ENCODE measurements around the gene SYT12.
"Not testable (repeated sequence)": the region's sequence is repeated elsewhere in the genome, so short reads cannot be mapped to it uniquely, and the experiment has no call there.

Gene SYT12

DNA sequence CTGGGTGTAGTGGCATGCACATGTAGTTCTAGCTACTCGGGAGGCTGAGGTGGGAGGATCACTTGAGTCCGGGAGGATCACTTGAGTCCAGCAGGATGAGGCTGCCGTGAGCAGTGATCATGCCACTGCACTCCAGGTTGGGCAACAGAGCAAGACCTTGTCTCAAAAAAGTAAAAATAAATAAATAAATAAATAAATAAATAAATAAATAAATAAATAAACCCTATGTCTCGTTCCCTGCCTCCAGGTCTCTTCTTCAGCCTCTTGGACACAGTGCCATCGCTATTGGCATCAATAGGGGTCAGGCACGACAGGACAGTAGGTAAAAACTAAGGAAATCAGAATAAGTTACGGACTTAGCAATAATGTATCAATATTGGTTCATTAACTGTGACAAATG is 23.4 kb upstream of the SYT12 start:
- DNase-seq (ENCODE audit: low spot score) = no peak

DNA sequence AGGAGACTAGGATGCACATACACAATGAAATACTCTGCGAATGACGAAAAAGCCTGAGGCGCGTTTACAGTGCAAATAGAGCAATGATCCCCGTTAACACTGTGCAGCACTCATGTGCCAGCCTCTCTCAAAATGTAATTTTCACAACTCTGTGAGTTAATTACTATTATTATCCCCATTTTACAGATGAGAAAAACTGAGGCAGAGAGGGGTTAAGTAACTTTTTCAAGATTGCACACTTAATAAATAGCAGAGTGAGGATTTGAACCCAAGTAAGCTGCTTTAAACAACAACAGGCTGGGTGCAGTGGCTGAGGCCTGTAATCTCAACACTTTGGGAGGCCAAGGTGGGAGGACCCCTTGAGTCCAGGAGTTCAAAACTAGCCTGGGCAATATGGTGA is 21.6 kb upstream of the SYT12 start:
- DNase-seq (ENCODE audit: low spot score) = no peak

DNA sequence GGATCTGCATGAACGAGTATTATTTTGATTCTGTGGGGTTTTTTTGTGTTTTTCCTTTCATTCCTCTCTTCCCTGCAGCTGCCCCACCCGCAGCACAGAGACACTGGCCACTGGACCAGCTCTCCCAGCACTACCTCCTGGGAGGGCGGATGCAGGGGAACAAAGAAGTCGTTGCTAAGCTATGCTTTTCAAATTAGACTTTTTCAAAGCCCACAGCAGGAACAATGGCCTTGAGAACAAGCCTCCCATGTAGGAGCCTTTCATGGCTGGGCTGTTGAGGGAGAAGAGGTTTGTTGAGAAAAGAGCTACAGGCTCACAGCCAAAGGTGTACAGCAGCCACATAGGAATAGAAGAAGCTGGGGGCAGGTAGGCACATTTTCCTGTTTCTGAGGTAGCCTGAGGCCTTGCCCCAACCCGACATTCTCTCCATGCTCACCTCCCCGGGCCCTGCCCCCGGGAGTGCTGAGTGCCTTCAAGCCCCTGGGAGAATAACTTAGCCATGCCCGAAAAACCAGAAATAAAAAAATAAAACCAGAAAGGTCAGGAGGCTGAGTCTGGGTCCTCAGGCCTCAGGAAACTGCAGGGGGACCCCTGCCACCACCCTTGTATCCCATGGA is 20.5 kb upstream of the SYT12 start:
- no peak for DNase-seq (ENCODE audit: low spot score)

DNA sequence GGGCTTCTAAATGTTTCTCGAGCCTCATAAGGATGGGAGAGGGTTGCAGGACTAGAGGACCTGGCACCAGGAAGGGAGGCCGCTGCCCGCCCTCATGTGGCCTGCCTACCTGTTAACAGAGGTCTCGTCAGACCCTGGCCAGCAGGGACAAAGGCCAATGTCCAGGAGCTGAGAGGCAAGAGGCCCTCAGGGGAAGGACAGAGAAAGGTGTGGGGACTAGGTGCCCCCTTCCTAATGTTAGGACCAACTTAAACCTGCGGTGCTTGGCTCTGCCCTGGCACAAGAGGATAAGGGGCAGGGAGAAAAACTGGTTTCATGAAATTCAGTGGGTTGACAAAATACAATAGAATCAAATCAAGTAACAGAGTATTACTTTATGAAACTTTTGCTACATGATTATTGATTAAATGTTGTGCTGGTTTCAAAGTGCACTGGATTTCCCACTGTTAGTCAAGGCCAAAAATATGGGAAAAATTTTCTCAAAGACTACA is 20.0 kb upstream of the SYT12 start:
- DNase-seq (ENCODE audit: low spot score) = no peak

DNA sequence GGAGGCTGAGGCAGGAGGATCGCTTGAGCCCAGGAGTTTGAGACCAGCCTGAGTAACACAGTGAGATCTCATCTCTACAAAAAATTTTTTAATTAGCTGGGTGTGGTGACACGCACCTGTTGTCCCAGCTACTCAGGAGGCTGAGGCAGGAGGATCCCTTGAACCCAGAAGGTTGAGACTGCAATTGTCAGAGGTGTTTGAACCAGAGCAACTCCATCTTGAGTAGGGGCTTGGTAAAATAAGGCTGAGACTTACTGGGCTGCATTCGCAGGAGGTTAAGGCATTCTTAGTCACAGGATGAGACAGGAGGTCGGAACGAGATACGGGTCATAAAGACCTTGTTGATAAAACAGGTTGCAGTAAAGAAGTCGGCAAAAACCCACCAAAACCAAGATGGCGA is 17.7 kb upstream of the SYT12 start:
- DNase-seq (ENCODE audit: low spot score) = not testable (repeated sequence)

DNA sequence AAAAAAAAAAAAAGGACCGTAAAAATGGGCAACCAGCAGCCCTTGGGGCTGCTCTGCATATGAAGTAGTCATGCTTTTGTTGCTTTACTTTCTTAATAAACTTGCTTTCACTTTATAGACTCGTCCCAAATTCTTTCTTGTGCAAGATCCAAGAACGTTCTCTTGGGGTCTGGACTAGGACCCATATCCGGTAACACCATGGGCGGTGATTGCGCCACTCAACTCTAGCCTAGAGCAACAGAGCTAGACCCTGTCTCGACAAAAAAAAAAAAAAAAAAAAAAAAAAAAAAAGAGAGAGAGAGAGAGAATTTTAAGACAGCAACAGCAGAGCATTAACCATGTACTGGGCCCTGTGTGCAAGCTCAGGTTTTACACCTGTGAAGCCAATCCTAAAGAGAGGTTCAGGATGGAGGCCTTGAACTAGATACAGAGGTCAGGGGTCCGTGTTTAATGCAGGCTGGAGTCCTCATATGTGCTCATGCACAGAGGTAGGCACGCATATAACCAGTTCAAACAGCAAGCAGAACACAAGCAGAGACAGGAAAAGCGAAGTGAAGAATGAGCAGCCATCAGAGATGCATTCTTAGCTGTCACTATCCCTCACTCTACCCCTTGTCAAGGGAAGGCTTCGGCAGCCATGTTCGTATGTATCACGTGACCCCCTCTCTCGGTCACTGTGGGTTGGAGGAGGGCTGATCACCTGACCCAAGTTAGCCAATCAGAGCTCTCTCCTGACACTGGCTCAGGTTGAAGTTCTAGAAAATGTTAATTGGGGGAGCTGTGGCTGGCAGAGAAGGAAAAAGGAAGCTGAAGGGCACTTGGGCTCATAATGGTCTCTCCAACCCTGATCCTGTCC is 16.7 kb upstream of the SYT12 start:
- peak; percentile 21 for DNase-seq (ENCODE audit: low spot score)

DNA sequence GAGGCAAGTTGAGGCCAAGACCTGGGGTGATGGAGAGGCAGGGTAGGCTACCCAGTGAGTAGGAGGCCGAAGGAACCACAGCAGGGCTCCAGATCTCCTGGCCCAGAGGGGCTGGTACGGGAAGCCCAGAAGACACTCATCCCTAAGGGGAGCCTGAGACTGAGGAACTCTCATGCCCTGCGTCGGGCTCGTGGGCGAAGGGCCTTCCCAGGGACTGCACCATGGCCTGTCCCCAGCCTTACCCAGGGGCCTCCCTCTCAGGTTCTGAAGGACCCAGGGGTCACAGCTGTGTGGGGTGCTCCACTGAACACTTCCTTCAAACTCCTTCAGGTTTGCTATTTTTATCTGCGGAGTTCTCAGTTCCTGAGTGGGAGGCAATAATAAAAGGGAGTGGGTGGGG is 15.8 kb upstream of the SYT12 start:
- no peak for DNase-seq (ENCODE audit: low spot score)

DNA sequence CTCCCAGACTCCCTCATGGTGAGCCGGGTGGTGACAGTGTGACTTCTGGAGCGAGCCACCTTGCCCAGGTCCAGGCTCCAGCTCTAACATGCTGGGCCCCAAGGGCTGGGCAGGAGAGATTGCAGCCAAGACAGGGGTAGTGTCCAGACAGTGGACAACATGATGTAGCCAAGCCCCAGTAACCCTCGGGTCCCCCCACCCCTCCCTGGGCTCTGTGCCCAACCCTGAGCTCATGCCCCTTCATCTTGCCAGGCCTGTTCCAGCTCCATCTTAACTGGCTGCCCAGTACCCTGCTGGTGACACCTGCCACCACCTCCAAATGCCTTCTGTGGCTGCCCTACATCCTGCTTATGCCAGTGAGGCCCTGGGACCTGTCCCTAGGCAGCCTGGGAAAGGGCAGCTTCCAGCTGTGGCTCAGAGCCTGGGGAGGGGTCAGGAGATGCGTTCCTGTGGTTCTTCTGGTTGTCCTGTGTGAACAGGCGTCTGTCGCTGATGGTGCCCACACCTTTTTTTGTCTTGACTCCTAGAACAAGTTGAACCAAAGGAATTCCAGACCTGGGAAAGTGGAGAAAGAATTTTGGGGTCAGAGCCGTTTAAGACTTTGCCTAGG is 12.5 kb upstream of the SYT12 start:
- DNase-seq (ENCODE audit: low spot score) = no peak

DNA sequence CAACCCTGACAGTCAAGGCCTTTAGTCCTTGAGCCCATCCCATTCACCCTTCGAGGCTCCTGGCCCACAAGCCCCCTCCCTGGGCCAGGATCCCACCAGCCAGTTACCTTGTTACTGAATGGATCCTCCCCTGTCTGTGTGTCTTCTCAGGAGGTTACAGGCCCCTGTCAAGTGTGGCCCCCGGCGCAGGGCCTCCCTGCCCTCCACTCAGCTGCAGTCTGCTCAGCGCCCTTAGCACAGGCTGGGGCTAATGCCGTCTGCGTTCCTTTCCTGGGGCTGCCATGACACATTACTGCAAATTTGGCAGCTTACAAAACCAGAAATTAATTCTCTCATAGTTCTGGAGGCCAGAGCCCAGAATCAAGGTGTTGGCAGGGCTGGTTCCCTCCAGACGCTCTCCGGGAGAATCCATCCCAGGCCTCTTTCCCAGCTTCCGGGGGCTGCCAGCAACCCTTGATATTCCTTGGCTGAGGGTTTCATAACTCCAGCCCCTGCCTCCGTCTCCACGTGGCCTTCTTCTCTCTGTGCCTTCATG is 9.4 kb upstream of the SYT12 start:
- no peak for DNase-seq (ENCODE audit: low spot score)

DNA sequence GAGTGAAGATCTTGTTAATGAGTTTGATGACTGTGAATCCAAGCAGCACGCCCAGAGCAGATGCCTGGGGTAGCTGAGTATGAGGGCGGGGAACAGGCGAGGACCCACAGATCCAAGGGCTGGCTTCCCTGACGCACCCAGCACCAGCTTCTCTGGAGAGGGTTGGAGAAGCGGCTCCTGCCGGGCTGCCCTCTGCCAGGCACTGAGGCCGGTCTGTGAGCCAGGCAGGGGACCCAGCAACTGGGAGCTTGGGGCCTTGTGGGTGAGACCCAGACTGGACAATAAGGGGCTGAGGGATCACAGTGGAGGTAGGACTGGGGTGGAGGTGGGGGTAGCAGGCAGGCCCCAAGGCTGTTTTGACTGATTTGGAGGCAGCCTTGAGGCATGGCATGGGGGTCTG is 8.6 kb upstream of the SYT12 start:
- no peak for DNase-seq (ENCODE audit: low spot score)

DNA sequence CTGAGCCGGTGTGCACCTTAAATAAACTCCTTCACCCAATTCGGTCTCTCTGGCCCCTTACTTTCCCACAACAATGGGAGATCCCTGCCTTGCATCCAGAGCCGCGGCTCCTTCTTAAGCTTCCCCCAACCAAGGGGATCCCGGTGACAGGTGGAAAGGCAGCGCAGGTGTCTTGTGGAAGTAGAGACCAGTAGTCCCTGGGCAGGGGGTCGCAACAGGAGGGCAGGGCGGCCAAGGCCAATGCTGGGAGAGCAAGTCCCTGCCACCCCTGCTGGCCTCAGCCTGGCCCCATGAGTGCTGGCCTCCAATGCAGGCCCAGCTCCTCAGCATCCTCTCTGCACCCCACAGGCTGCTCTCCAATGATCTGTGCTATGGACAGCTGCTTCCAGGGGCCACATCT is 7.9 kb upstream of the SYT12 start:
- no peak for DNase-seq (ENCODE audit: low spot score)

DNA sequence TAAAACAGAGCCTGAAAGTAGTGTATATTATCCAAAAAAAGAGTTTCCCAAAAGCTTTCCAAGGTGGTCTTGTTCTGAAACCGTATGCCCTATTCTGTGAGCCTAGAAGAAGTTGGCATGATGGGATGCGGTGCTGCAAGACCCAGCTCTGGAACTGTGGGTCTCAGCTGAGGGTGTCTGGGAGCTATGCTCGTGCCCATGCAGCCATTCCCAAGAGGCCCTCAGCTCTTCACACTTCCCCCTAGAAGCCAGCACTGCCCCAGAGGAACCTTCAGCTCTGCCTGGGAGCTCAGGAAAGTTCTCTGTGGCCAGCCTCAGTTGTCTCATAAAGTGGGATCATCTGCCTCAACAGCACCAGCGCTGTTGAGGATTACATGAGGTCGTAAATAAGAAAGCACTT is 6.4 kb upstream of the SYT12 start:
- DNase-seq (ENCODE audit: low spot score) = no peak

DNA sequence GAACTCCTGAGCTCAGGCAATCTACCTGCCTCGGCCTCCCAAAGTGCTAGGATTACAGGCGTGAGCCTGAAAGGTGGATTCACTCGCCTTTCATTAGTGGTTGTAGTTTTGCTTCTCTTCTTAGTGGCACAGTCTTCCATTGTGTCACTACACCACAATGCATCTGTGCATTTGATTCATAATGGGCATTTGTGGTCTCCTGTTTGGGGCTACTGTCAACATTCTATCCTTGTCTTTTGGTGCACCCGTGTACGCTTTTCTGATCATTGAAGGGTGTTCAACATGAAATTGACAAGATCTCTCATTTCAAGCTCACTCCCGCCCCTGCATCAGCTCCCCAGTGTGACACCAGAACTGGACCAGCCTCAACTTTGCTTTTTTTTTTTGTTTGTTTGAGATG is 2.0 kb upstream of the SYT12 start:
- DNase-seq (ENCODE audit: low spot score) = peak; percentile 43

DNA sequence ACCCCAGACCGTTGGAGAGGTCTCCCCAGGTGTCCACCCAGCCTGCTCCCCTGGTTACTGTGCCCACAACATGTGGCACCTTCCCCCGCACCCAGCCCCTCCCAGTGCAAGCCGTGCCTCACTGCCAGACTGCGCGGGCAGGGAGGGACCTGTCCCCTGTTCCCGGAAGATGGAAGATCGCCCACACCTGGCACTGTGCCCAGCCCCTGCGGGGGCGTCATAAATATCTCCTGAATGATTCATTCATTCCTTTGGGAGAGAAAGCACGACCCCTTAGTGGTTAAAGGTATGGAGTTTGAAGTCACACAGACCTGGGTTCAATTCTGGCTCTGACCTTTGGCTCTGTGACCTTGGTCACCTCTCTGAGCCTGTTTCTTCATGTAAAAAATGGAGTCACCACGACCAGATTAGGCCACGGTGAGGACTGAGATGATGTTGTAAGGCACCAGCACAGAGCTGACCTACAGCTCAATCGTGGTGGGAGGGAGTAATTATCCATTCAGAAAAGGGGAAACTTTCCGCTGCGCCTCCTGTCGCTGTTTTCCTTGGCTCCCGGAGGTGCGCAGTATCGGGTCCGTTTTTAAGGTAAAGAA is 497 bp upstream of the SYT12 start:
- DNase-seq (ENCODE audit: low spot score) = no peak

DNA sequence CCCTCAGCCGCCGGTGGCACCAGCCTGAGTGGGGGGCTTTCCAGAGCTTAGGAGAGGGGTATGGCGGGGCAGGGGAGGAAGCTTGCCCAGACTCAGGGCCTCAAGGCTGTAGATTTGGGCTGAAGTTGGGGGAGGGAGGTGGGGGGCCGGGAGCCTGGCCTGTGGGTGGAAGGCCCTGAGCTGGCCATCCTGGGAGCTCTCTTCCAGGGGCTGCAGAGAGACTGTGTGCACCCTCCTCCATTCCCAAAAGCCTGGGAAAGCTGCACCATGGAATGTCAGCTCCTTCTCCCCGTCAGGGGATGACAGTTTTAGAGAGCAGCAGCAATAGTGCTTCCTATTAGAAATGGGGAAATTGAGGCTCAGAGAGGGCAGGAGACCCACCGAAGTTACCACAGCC is 1.0 kb downstream of the SYT12 start:
- no peak for DNase-seq (ENCODE audit: low spot score)

DNA sequence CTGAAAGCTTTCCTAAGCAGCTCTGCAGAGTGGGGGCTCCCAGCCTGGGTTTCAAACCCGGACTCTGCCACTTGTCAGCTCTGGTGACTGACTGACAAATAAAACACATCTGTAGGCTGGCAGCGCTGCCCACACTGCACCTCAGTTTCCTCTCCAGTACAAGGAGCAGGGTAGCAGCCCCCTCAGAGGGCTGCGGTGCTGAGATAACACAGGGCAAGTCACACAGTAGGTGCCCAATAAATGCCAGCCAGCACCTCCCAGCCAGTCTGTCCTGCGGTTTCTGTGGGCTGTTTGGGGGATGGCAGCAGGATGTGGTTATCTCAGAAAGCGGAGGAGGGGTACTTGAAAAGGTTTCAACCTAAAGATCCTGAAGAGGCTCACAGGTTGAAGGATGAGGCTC is 1.5 kb downstream of the SYT12 start:
- peak; percentile 55 for DNase-seq (ENCODE audit: low spot score)

DNA sequence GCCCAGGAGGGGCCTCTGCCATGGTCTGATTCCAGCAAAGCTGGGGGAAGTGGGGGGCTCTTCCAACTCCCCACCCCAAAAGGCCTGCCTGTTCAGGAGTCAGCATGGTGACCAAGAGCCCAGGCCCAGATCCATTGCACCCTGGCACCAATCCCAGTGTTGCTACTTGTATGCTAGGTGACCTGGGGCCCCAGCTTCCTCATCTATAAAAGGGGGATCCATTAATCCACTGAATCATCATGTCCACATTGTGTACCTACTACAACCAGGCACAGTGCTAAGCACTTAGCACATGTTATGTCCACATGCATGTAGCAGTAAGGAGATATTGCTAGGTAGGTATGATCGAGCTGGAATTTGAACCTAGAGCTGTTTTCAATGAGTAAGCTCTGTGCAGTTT is 2.0 kb downstream of the SYT12 start:
- DNase-seq (ENCODE audit: low spot score) = no peak

DNA sequence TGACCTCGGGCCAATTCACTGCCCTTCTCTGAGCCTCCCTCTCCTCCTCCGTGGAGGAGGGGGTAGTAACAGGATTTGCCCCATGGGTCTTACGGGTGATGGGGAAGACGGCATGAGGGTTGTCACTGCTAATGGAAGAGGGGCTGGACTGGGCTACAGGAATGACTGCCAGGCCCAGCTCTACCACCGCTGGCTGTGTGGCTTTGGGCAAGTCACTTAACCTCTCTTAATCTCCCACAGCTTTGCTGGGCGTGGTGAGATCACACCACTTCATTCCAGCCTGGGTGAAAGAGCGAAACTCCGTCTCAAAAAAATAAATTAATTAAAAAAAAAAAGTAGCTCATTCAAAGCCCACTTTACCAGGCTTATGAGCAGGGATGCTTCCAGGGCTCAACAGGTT is 2.8 kb downstream of the SYT12 start:
- no peak for DNase-seq (ENCODE audit: low spot score)

DNA sequence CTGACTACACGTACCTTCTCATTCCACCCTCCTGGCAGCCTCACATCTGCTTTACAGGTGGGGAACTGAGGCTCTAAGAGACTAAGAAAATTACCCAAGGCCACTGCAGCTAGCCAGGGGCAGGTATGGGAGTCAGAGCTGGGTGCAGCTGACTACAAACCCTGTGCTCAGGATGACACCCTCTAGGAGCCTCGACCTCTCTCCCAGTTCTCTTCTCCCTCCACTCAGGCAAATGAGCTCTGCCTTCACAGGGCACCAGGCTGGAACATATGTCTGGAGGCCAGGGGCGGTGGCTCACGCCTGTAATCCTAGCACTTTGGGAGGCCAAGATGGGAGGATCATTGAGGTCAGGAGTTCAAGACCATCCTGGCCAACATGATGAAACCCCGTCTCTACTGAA is 4.0 kb downstream of the SYT12 start:
- no peak for DNase-seq (ENCODE audit: low spot score)

DNA sequence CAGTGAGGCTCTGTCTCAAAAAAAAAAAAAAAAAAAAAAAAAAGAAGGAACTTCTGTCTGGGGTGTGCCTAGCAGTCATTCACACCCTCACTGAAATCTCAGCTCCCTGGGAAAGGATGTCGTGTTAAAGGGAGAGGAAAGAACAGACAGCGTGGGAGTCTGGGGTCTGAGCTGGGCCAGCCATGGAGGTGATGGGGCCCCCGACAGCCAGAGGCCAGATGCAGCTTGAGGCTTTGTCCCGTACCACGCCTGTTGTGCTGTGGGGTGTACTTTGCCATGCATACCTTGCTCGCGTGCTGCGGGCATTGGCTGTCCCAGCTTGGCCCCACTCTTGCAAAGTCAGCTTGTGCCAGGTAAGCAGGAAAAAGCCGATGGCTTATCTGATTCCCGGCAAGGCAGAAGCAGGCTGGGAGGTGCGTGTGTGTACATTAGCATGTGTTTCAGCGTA is 4.6 kb downstream of the SYT12 start:
- no peak for DNase-seq (ENCODE audit: low spot score)

DNA sequence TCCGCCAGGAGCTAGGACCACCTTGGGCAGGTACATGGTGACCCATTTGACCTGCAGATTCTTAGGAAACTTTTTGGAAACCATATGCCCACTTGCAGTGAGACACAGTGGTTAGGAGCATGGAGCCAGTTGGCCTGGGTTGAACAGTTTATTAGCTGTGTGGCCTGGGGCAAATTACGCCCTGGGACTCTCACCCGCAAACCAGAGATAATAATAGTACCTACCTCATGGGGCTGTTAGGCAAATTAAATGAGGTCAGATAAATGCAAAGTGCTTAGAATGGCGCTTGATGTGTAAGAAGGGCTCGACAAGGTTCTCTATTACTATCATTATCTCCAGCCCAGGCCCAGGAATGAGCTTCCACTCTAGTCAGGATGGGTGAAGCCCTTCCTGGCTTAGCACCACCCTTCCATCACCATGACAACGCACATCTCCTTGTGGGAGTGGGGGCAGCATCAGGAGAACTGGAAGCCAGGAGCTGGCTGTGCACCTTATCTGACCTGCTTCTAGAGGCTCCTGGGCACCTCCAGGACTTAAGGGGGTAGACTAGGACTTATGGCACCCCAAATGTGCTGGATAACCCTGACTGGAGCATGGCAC is 5.1 kb downstream of the SYT12 start:
- no peak for DNase-seq (ENCODE audit: low spot score)

DNA sequence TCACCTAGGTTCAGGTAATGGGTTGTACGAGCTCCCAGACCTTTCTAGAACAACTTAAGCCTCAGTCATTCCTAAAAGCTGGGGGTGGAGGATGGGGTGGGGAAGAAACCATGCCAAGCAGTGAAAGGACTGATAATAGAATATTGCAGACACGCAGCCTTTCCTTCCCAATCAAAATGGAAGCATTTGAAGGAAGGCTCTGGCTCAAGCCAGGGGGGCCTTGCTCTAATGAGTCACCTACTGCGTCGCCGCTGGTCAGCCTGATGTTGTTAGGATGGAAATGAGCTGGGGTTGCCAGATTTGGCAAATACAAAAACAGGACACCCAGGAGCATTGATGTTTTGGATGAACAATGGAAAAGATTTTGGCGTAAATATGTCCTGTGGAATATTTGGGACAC is 6.2 kb downstream of the SYT12 start:
- no peak for DNase-seq (ENCODE audit: low spot score)

Data from activated CD4-positive, alpha-beta T cell treated with anti-CD3 and anti-CD28 coated beads, Interleukin-2, Interleukin-4, amounts not matched to agents 100 ng/mL and 50 ng/mL, durations not matched to agents 16 hours and 8 hours (primary cell).